Immature natural killer cell (primary cell): ENCODE results near the gene VAPB. TPM values are rescaled to one million over a fixed set of nuclear protein-coding genes. Genes with fewer than 3 reads are reported as not detected.
"Not testable (repeated sequence)": the region's sequence is repeated elsewhere in the genome, so short reads cannot be mapped to it uniquely, and the experiment has no call there.

Experiments used
- DNase-seq, 3 donors: peaks; one replicate each; pipeline ENCODE4 v3.0.0; 2022; ENCODE audit warnings: mixed read lengths in 1 of 3
- H3K27ac Mint-ChIP-seq, 6 donors: one replicate each; pipeline ENCODE4 v1.8.0; 2020; ENCODE audit warnings: mixed read lengths in 6 of 6, mild to moderate bottlenecking in 5 of 6, inconsistent platforms in 4 of 6, moderate library complexity in 3 of 6
- H3K27me3 Mint-ChIP-seq, 3 donors: one replicate each; pipeline ENCODE4 v1.8.0; 2020 to 2021; ENCODE audit warnings: low read depth in 3 of 3, mild to moderate bottlenecking in 3 of 3, mixed read lengths in 3 of 3, moderate library complexity in 3 of 3, inconsistent platforms in 1 of 3
- H3K36me3 Mint-ChIP-seq, 3 donors: one replicate each; pipeline ENCODE4 v1.8.0; 2020; ENCODE audit warnings: mixed read lengths in 3 of 3, inconsistent platforms in 2 of 3, mild to moderate bottlenecking in 2 of 3
- H3K4me1 Mint-ChIP-seq, 2 donors: one replicate each; pipeline ENCODE4 v1.8.0; 2020; ENCODE audit warnings: inconsistent platforms in 2 of 2, mild to moderate bottlenecking in 2 of 2, mixed read lengths in 2 of 2, moderate library complexity in 1 of 2
- H3K4me3 Mint-ChIP-seq, 5 donors: one replicate each; pipeline ENCODE4 v1.8.0; 2020; ENCODE audit warnings: mild to moderate bottlenecking in 5 of 5, mixed read lengths in 5 of 5, inconsistent platforms in 3 of 5, moderate library complexity in 3 of 5
- H3K9me3 Mint-ChIP-seq, 6 donors: one replicate each; pipeline ENCODE4 v1.8.0; 2020; ENCODE audit warnings: mild to moderate bottlenecking in 6 of 6, mixed read lengths in 6 of 6, inconsistent platforms in 4 of 6, moderate library complexity in 3 of 6
- polyA plus RNA-seq, 3 donors: library from polyadenylated mRNA; unstranded; fragments of 300-500 nt; fragmentation: Illumina TruSeq; gene quantifications; one replicate each; pipeline ENCODE4 v1.2.3, GENCODE V29; 2021

Gene VAPB
- polyA plus RNA-seq, 3 donors from 2014 or later: 9.2 to 26.1 (median 22.8) TPM

GRCh38 chr20:58421497-58421850 is 32.4 kb downstream of the VAPB start:
- Mint-ChIP-seq H3K27me3 (peaks cover 0 to 2% (median 0%) of the 10 kb centered on the region in 3 donors), H3K27ac (peak overlapping the region in 1 of 6 donors; percentile 1), H3K4me3 (no peak overlapping the region), H3K36me3 (peaks cover 4 to 17% (median 6%) of the 10 kb centered on the region in 3 donors), H3K4me1 (peaks cover 14 to 36% of the 10 kb centered on the region in 2 donors), H3K9me3 (no peaks in the 10 kb centered on the region)
- no peak for DNase-seq

- Mint-ChIP-seq H3K4me1 (peaks cover 8 to 9% of the 10 kb centered on the region in 2 donors), H3K27ac (peak overlapping the region in 1 of 6 donors; percentile 58)
Measured at GRCh38 chr20:58424218-58424969, 35.4 kb downstream of the VAPB start.

GRCh38 chr20:58427571-58427970 is 38.5 kb downstream of the VAPB start:
- not testable (repeated sequence) for DNase-seq, H3K27ac Mint-ChIP-seq, H3K9me3 Mint-ChIP-seq, H3K27me3 Mint-ChIP-seq, H3K4me3 Mint-ChIP-seq, H3K36me3 Mint-ChIP-seq
- H3K4me1 Mint-ChIP-seq: peaks cover 18 to 23% of the 10 kb centered on the region in 2 donors

More at GRCh38 chr20:58424218-58424969, 35.4 kb downstream of the VAPB start:
- H3K9me3 Mint-ChIP-seq: no peaks in the 10 kb centered on the region
- H3K27me3 Mint-ChIP-seq: peaks cover 0 to 2% (median 0%) of the 10 kb centered on the region in 3 donors
- no peak overlapping the region for H3K4me3 Mint-ChIP-seq
- H3K36me3 Mint-ChIP-seq: peaks cover 3 to 16% (median 4%) of the 10 kb centered on the region in 3 donors
- DNase-seq: no peak

- H3K27ac Mint-ChIP-seq: no peak overlapping the region
- H3K36me3 Mint-ChIP-seq: peaks cover 0 to 8% (median 4%) of the 10 kb centered on the region in 3 donors
- H3K27me3 Mint-ChIP-seq: peaks cover 0 to 2% (median 1%) of the 10 kb centered on the region in 3 donors
- DNase-seq: no peak
- no peaks in the 10 kb centered on the region for H3K9me3 Mint-ChIP-seq
- no peak overlapping the region for H3K4me3 Mint-ChIP-seq
- H3K4me1 Mint-ChIP-seq: peaks cover 26 to 30% of the 10 kb centered on the region in 2 donors
Measured at GRCh38 chr20:58428364-58428763, 39.3 kb downstream of the VAPB start.

GRCh38 chr20:58429303-58429702 is 40.3 kb downstream of the VAPB start:
- H3K9me3 Mint-ChIP-seq: no peaks in the 10 kb centered on the region
- H3K36me3 Mint-ChIP-seq: peaks cover 0 to 8% (median 4%) of the 10 kb centered on the region in 3 donors
- H3K4me1 Mint-ChIP-seq: peaks cover 32 to 40% of the 10 kb centered on the region in 2 donors
- H3K27ac Mint-ChIP-seq: no peak overlapping the region
- H3K27me3 Mint-ChIP-seq: peaks cover 0 to 2% (median 1%) of the 10 kb centered on the region in 3 donors
- no peak overlapping the region for H3K4me3 Mint-ChIP-seq
- DNase-seq: no peak

- Mint-ChIP-seq H3K4me3 (no peak overlapping the region), H3K27me3 (peaks cover 0 to 1% (median 0%) of the 10 kb centered on the region in 3 donors), H3K4me1 (peaks cover 35 to 50% of the 10 kb centered on the region in 2 donors), H3K27ac (peak overlapping the region in 1 of 6 donors; percentile 37), H3K36me3 (peaks cover 0 to 3% (median 0%) of the 10 kb centered on the region in 3 donors), H3K9me3 (no peaks in the 10 kb centered on the region)
- DNase-seq: no peak
Measured at GRCh38 chr20:58431134-58431533, 42.1 kb downstream of the VAPB start.

- Mint-ChIP-seq H3K36me3 (peaks cover 0 to 3% (median 1%) of the 10 kb centered on the region in 3 donors), H3K4me3 (no peak overlapping the region), H3K9me3 (no peaks in the 10 kb centered on the region), H3K27ac (peak overlapping the region in 3 of 6 donors; percentile 50 to 63 (median 62)), H3K4me1 (peaks cover 39 to 53% of the 10 kb centered on the region in 2 donors), H3K27me3 (peaks cover 0 to 1% (median 0%) of the 10 kb centered on the region in 3 donors)
- no peak for DNase-seq
Measured at GRCh38 chr20:58432186-58432954, 43.3 kb downstream of the VAPB start.

- peaks cover 0 to 4% (median 3%) of the 10 kb centered on the region in 3 donors for H3K36me3 Mint-ChIP-seq
- no peak for DNase-seq
- peaks cover 0 to 1% (median 0%) of the 10 kb centered on the region in 3 donors for H3K27me3 Mint-ChIP-seq
- peak overlapping the region in 5 of 6 donors; percentile 5 to 71 (median 62) for H3K27ac Mint-ChIP-seq
- H3K9me3 Mint-ChIP-seq: no peaks in the 10 kb centered on the region
- no peak overlapping the region for H3K4me3 Mint-ChIP-seq
- H3K4me1 Mint-ChIP-seq: peaks cover 45 to 59% of the 10 kb centered on the region in 2 donors
Measured at GRCh38 chr20:58433029-58433647, 44.1 kb downstream of the VAPB start.

- no peak for DNase-seq
- Mint-ChIP-seq H3K4me3 (no peak overlapping the region), H3K27me3 (peaks cover 0 to 1% (median 0%) of the 10 kb centered on the region in 3 donors), H3K36me3 (peaks cover 0 to 4% (median 1%) of the 10 kb centered on the region in 3 donors), H3K4me1 (peaks cover 48 to 64% of the 10 kb centered on the region in 2 donors), H3K27ac (peak overlapping the region in 2 of 6 donors; percentile 36 to 39), H3K9me3 (no peaks in the 10 kb centered on the region)
Measured at GRCh38 chr20:58433759-58434158, 44.7 kb downstream of the VAPB start.

- H3K36me3 Mint-ChIP-seq: peaks cover 0 to 4% (median 0%) of the 10 kb centered on the region in 3 donors
- H3K27ac Mint-ChIP-seq: peak overlapping the region in 1 of 6 donors; percentile 23
- peaks cover 48 to 70% of the 10 kb centered on the region in 2 donors for H3K4me1 Mint-ChIP-seq
Measured at GRCh38 chr20:58434326-58434725, 45.3 kb downstream of the VAPB start.

GRCh38 chr20:58435237-58435636 is 46.2 kb downstream of the VAPB start:
- peaks cover 0 to 1% (median 0%) of the 10 kb centered on the region in 3 donors for H3K27me3 Mint-ChIP-seq
- peak overlapping the region in 4 of 6 donors; percentile 20 to 63 (median 24) for H3K27ac Mint-ChIP-seq
- H3K4me3 Mint-ChIP-seq: no peak overlapping the region
- peaks cover 0 to 4% (median 0%) of the 10 kb centered on the region in 3 donors for H3K36me3 Mint-ChIP-seq
- no peak for DNase-seq
- H3K4me1 Mint-ChIP-seq: peaks cover 47 to 79% of the 10 kb centered on the region in 2 donors
- H3K9me3 Mint-ChIP-seq: no peaks in the 10 kb centered on the region

More at GRCh38 chr20:58434326-58434725, 45.3 kb downstream of the VAPB start:
- no peak overlapping the region for H3K4me3 Mint-ChIP-seq
- no peaks in the 10 kb centered on the region for H3K9me3 Mint-ChIP-seq
- DNase-seq: no peak
- peaks cover 0 to 1% (median 0%) of the 10 kb centered on the region in 3 donors for H3K27me3 Mint-ChIP-seq

GRCh38 chr20:58436868-58437645 is 48.0 kb downstream of the VAPB start:
- H3K36me3 Mint-ChIP-seq: peaks cover 0 to 4% (median 3%) of the 10 kb centered on the region in 3 donors
- DNase-seq: no peak
- no peak overlapping the region for H3K4me3 Mint-ChIP-seq
- H3K27me3 Mint-ChIP-seq: peaks cover 0 to 1% (median 0%) of the 10 kb centered on the region in 3 donors
- no peaks in the 10 kb centered on the region for H3K9me3 Mint-ChIP-seq
- peak overlapping the region in 2 of 6 donors; percentile 13 to 50 for H3K27ac Mint-ChIP-seq
- H3K4me1 Mint-ChIP-seq: peaks cover 43 to 74% of the 10 kb centered on the region in 2 donors
